H1 (cell line): ENCODE data around the gene GP1BB. TPM values are rescaled to one million over a fixed set of nuclear protein-coding genes. Genes with fewer than 3 reads are reported as not detected.

Experiments
- ASH2L ChIP-seq: fragments of 200-600, 300-600 bp; sonication (generic); IDR thresholded peaks from one replicate; pipeline ENCODE4 v1.7.1; 2017; ENCODE audit warnings: low read length
- HDAC2 ChIP-seq, 2 experiments: fragments of 300-600 bp in 1 of 2; sonication (generic) in 1 of 2; IDR thresholded peaks; 2 replicates each; pipeline ENCODE4 v1.6.1; 2011 to 2012; ENCODE audit warnings: low read depth in 2 of 2, low read length in 2 of 2, mild to moderate bottlenecking in 2 of 2, moderate library complexity in 2 of 2, borderline replicate concordance in 1 of 2, inconsistent platforms in 1 of 2
- KDM4A ChIP-seq: IDR thresholded peaks from one replicate; pipeline ENCODE4 v1.7.1; 2012; ENCODE audit warnings: low read depth, mild to moderate bottlenecking, moderate library complexity, low read length, inconsistent platforms; ENCODE audit not compliant: severe bottlenecking
- MAFK ChIP-seq: IDR thresholded peaks from 2 replicates; pipeline ENCODE4 v1.6.1; 2012; ENCODE audit warnings: low read depth, mild to moderate bottlenecking, improper control_type of control experiment, low read length
- RAD21 ChIP-seq, 2 experiments: IDR thresholded peaks in 1 of 2; conservative IDR thresholded peaks in 1 of 2; 2 replicates each; pipeline ENCODE4 v1.6.1; 2011; ENCODE audit warnings: low read depth in 2 of 2, low read length in 2 of 2, improper control_type of control experiment in 1 of 2, inconsistent platforms in 1 of 2, mild to moderate bottlenecking in 1 of 2, moderate library complexity in 1 of 2
- SUZ12 ChIP-seq: fragments of 200-600 bp; sonication (generic); IDR thresholded peaks from 2 replicates; pipeline ENCODE4 v1.6.1; 2012; ENCODE audit warnings: mild to moderate bottlenecking, inconsistent platforms, low read length, moderate library complexity, mixed read lengths
- TBP ChIP-seq: IDR thresholded peaks from 2 replicates; pipeline ENCODE4 v1.6.1; 2011; ENCODE audit warnings: low read depth, low read length, improper control_type of control experiment
- YY1 ChIP-seq: IDR thresholded peaks from 2 replicates; pipeline ENCODE4 v1.6.1; 2011; ENCODE audit warnings: low read depth, mild to moderate bottlenecking, low read length
- polyA plus RNA-seq, 7 experiments: library from polyadenylated mRNA; depleted of rRNA in 3 of 7; stranded (reverse) in 5 of 7; unstranded in 2 of 7; fragments of >200 nt in 5 of 7; fragments of 200-250 nt in 2 of 7; gene quantifications; 1 replicate in 5 of 7; 2 replicates in 1 of 7; 4 replicates in 1 of 7; pipeline versions ENCODE4 v1.2.1 to v1.2.3, GENCODE V29; 2011 to 2013; ENCODE audit warnings: missing spikeins in 2 of 7, mixed read lengths in 2 of 7
- total RNA-seq: library from RNA; stranded (reverse); fragmentation: NEBNext Ultra II Directional; extraction: Animal tissue kit (Norgen Biotek cat#: 25700); gene quantifications from 2 replicates; pipeline ENCODE4 v1.2.1, GENCODE V29; 2021

The GP1BB gene
- total and polyA plus RNA-seq, 2 of the 8 experiments (the other 6 are each of a cell fraction or from before 2014, with no cell fraction given) = 0.36 TPM; not detected in 1

DNA sequence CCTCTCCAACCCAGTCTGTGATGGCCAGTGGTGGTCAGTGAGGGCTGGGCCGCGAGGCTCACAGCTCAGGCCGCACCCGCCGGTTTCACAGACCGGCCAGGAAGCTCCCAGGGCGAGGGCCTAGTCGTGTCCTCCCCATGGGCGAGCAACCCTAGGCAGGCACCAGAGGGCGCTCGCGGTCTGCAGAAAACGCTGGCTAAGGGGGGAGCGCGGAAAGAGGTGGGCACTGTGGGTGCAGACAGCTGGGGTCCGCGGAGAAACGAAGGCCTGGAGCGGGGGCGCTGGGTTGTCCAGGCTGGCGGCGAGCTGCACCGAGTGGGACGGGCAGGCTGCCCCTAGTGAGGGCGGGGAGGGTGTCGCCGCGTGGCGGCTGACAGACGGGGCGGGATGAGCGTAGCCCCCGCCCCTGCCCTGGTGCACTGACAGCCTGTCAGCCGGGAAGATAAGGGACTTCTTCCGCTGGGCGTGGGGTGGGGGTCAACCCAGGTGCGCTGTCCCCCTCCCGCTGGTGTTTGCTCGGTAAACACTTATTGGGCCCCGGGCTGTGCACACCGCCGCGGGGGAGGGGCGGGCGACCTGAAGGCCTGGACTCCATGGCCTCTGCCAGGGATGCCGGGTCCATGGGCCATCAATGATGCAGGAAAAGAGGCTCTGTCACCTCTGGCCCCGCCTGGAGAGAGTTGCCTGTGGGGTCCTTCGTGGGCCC is 7.5 kb downstream of the GP1BB start (continued):
- TF ChIP-seq RAD21 (IDR thresholded peaks at IDR 0.05 in 1 of 2, conservative IDR thresholded peaks at IDR 0.05 in 1 of 2; ENCODE audit: low read depth in 2 of 2, low read length in 2 of 2) (peak; percentile 96 to 98), KDM4A (peak; percentile 34), ASH2L (no peak), HDAC2 (IDR thresholded peaks at IDR 0.05; ENCODE audit: borderline replicate concordance in 1 of 2, low read depth in 2 of 2, low read length in 2 of 2) (0 out of 4 replicates have a peak, but pooled peaks of 1 of the 2 experiments have one; percentile 44), YY1 (0 out of 2 replicates have a peak, but pooled peaks have one; percentile 5), TBP (peak; percentile 22; the same call in 1 of the 2 replicates), MAFK (no peak), SUZ12 (no peak; the same call in 1 of the 2 replicates)
